MCF 10A (cell line): ENCODE results near the gene CHM. TPM values are rescaled to one million over a fixed set of nuclear protein-coding genes. Genes with fewer than 3 reads are reported as not detected.
A peak's percentile ranks its signal among the peaks of the same experiment; 100 is the strongest.

Source experiments
- Bru-seq: library from RNA; stranded (reverse); fragments of 400-500 nt; gene quantifications from one replicate; lab custom pipeline; 2021; lab: Mats Ljungman, UMichigan
- BruChase-seq, 2 experiments: library from RNA; stranded (reverse); fragments of 400-500 nt; gene quantifications; one replicate each; lab custom pipeline; 2021; lab: Mats Ljungman, UMichigan
- BruUV-seq: library from RNA; stranded (reverse); fragments of 400-500 nt; replicated peaks from 2 replicates; lab custom pipeline; 2021; lab: Mats Ljungman, UMichigan
- CTCF ChIA-PET: fragments of 300-600 bp; sonication (Branson Sonifier 250); formaldehyde crosslinking; extraction: SDS; loops from one replicate; lab custom pipeline; 2021; ENCODE audit warnings: antibody characterized with exemption, inconsistent platforms; lab: Yijun Ruan, JAX
- POLR2A ChIA-PET: fragments of 300-600, 350-650 bp; sonication (Branson Sonifier 250); formaldehyde crosslinking; extraction: SDS; loops from one replicate; lab custom pipeline; 2020; ENCODE audit warnings: antibody characterized with exemption, inconsistent platforms; lab: Yijun Ruan, JAX
- DNase-seq: peaks from one replicate; pipeline ENCODE4 v3.0.0-alpha.2; 2018; ENCODE audit not compliant: unreplicated experiment
- H3K27ac Mint-ChIP-seq: one replicate; pipeline ENCODE4 v1.8.0; 2022; ENCODE audit warnings: mild to moderate bottlenecking, low read depth, mixed read lengths; ENCODE audit not compliant: unreplicated experiment
- H3K27me3 Mint-ChIP-seq: one replicate; pipeline ENCODE4 v1.8.0; 2022; ENCODE audit warnings: mixed read lengths; ENCODE audit not compliant: insufficient read depth, unreplicated experiment
- H3K36me3 Mint-ChIP-seq: one replicate; pipeline ENCODE4 v1.8.0; 2022; ENCODE audit warnings: mild to moderate bottlenecking, moderate library complexity, mixed read lengths; ENCODE audit not compliant: insufficient read depth, unreplicated experiment
- H3K4me1 Mint-ChIP-seq: one replicate; pipeline ENCODE4 v1.8.0; 2022; ENCODE audit warnings: mixed read lengths; ENCODE audit not compliant: insufficient read depth, unreplicated experiment
- H3K4me3 Mint-ChIP-seq: one replicate; pipeline ENCODE4 v1.8.0; 2022; ENCODE audit warnings: mild to moderate bottlenecking, moderate library complexity, mixed read lengths; ENCODE audit not compliant: unreplicated experiment
- H3K9me3 Mint-ChIP-seq: one replicate; pipeline ENCODE4 v1.8.0; 2022; ENCODE audit warnings: mixed read lengths; ENCODE audit not compliant: unreplicated experiment
- CTCF ChIP-seq: fragments of 200-600 bp; IDR thresholded peaks from one replicate; pipeline ENCODE4 v1.8.0; 2022; ENCODE audit warnings: antibody characterized with exemption, mild to moderate bottlenecking; ENCODE audit not compliant: unreplicated experiment
- intact Hi-C: fragments of 100-400 bp; cut with micrococcal nuclease; formaldehyde crosslinking; loops from 2 replicates; pipeline ENCODE4 v1.14.1; 2022
- long read RNA-seq: library from polyadenylated mRNA; stranded (forward); transcript quantifications from one replicate; pipeline ENCODE4 v2.0.0, GENCODE V29; 2022
- total RNA-seq: library from RNA; stranded (reverse); gene quantifications from 2 replicates; pipeline ENCODE4 v1.2.3, GENCODE V29; 2022

The CHM gene
- total RNA-seq, result 38.1 and 41.3 TPM in 2 replicates
- percentile 88 among the genes with signal in this experiment for Bru-seq, nascent RNA
- BruChase-seq, experiment 1, labeled RNA remaining after a 6-hour chase, result percentile 81 among the genes with signal in this experiment
- percentile 87 among the genes with signal in this experiment for BruChase-seq, experiment 2, labeled RNA remaining after a 2-hour chase
- long read RNA-seq, full-length matches to known transcripts, result 27 of 49 reads
- long read RNA-seq, partial matches to known transcripts, result 10 of 49 reads
- long read RNA-seq, other reads (novel, unspliced or antisense), result 12 of 49 reads

DNA sequence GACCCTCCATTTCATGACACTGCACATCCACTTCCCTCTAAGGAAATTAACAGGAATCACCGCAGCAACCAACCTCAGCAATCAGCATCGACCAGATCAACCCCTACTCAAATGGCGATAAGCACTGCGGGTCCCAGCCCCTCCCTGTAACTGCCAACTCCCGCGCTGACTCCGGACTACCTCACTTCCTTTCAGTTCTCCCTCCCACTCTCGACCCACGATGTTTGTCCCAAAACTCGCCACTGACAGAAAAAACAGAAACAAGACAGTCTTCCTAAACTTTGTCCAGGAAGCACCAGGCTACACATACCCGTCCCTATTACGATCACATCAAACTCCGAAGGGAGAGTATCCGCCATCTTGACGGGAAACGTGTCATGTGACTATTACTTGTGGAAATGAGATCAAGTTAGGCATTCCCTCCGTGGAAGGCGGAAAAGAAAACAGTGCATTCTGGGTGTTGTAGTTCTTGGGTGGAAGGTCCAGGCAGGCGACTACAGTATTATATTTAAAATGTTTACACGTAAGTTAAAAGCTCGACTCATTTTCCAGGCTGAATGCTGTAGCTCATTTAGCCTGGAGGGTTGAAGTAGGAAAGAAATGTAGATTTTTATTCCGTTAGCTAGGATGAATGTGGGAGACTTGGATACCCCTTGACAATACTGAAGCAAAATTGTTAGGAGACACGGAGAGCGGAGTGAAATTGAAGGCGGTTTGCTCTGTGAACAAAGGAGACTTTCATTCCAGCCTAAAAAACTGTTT is at the start of gene CHM:
Gene CHM (minus strand): TSS at position 385 of the 762 bp plus-strand sequence. CDS start 26 bp downstream, at position 359.
- BruUV-seq, result no TSS peak
- Mint-ChIP-seq H3K27ac (no peak within 1 kb of the TSS), H3K4me1 (peaks cover 5% of the 10 kb centered on the region), H3K36me3 (no peaks in the 10 kb centered on the region), H3K9me3 (no peaks in the 10 kb centered on the region), H3K4me3 (no peak within 1 kb of the TSS), H3K27me3 (no peaks in the 10 kb centered on the region)
- ChIA-PET POLR2A (interaction anchor here (0.7 to 1.6 kb wide), 3 partner anchors 9 to 899 kb away, joined by 3 to 10 read pairs (median 3); no protein-coding TSS in a partner anchor), CTCF (interaction anchor here (0.5 to 0.9 kb wide), 3 partner anchors 99 to 435 kb away, joined by 3 to 6 read pairs (median 4); no protein-coding TSS in a partner anchor)
- intact Hi-C loops, result no loop called here
- TF ChIP-seq CTCF, result no peak
- DNase-seq, result peak; percentile 91

DNA sequence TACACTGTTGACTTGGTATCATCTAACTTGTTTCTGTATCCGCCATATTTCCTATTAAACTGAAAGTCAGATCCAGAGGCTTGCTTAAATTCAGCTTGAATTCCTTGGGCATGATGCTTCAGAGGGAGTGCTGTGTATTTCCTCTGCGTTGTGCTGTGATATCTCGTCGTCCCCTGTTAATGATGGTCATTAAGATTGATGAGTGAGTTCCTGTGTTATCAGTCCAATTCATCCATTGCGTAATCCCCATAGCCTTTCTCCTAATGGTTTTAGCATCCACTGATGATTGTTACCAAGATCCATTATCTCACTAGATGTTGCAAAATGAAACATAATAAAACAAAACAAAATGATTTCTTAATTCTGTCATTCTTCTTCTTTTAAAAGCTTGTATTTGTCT is 31.3 kb upstream of the CHM start:
- BruUV-seq, result no TSS peak

GRCh38 chrX:86066998-86067397 is 19.6 kb upstream of the CHM start:
- CTCF ChIA-PET, result no interaction called here
- Mint-ChIP-seq H3K9me3 (no peaks in the 10 kb centered on the region), H3K27me3 (peaks cover 38% of the 10 kb centered on the region), H3K4me1 (no peaks in the 10 kb centered on the region), H3K36me3 (no peaks in the 10 kb centered on the region), H3K27ac (no peak overlapping the region), H3K4me3 (no peak overlapping the region)
- TF ChIP-seq CTCF, result no peak
- intact Hi-C loops, result no loop called here
- POLR2A ChIA-PET, result no interaction called here
- no peak for DNase-seq
- BruUV-seq, result no TSS peak

More for the DNA sequence above, 31.3 kb upstream of the CHM start:
- Mint-ChIP-seq H3K4me1 (no peaks in the 10 kb centered on the region), H3K4me3 (no peak overlapping the region), H3K27me3 (peaks cover 24% of the 10 kb centered on the region), H3K36me3 (no peaks in the 10 kb centered on the region), H3K9me3 (peaks cover 10% of the 10 kb centered on the region), H3K27ac (no peak overlapping the region)
- intact Hi-C loops, result no loop called here
- CTCF ChIA-PET, result no interaction called here
- POLR2A ChIA-PET, result no interaction called here
- DNase-seq, result no peak
- TF ChIP-seq CTCF, result no peak

DNA sequence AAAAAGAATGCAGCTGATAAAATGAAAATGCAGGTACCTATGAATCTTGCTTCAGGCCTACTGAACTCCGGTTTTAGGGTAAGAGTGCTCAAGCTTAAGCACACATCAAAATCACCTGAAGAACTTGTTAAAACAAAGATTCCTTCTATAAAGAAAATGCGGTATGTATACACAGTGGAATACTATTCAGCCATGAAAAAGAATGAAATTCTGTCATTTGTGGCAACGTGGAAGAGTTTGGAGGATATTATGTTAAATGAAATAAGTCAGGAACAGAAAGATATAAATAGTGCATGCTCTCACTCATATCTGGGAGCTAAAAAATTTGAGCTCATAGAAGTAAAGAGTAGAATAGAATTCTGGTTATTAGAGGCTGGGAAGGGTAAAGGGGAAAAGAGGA is 14.0 kb upstream of the CHM start:
- CTCF ChIA-PET, result no interaction called here

More for the DNA sequence above, 14.0 kb upstream of the CHM start:
- no peak overlapping the region for H3K4me3 Mint-ChIP-seq
- DNase-seq, result no peak
- no peak overlapping the region for H3K27ac Mint-ChIP-seq
- no TSS peak for BruUV-seq
- peaks cover 7% of the 10 kb centered on the region for H3K9me3 Mint-ChIP-seq
- H3K4me1 Mint-ChIP-seq, result no peaks in the 10 kb centered on the region
- POLR2A ChIA-PET, result no interaction called here
- H3K36me3 Mint-ChIP-seq, result no peaks in the 10 kb centered on the region
- peaks cover 40% of the 10 kb centered on the region for H3K27me3 Mint-ChIP-seq
- intact Hi-C loops, result no loop called here
- no peak for TF ChIP-seq CTCF
